ENCODE data around the gene FUT8. TPM values are rescaled to one million over a fixed set of nuclear protein-coding genes. Genes with fewer than 3 reads are reported as not detected.
A peak's percentile ranks its signal among the peaks of the same experiment; 100 is the strongest.
"Not testable (repeated sequence)": the region's sequence is repeated elsewhere in the genome, so short reads cannot be mapped to it uniquely, and the experiment has no call there.

FUT8 gene
- total RNA-seq, 2 donors from 2014 or later = 56.6 to 98.8 TPM

DNA sequence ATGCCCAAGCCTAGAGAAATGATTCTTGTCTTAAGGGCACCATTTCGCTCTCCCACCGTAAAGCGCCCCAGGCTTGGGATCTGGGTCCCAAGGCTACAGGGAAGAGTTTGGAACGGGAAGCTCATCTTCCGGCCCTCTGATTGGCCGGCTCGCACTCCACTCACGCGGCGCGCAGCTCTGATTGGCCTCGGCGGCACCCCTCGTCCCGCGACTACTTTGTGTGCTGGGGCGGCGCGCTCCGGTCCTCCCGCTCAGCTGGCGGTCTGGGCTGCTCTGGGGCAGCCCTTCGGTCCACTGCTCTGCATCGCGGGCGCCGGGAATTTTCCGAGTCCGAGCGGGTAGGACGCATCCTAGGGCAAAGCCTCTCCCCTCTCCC, 886 bp upstream of the FUT8 start:
- Mint-ChIP-seq H3K36me3 (peaks cover 2 to 4% of the 10 kb centered on the region in 2 donors), H3K27ac (peak overlapping the region; percentile 81 to 98), H3K9me3 (no peaks in the 10 kb centered on the region)
- ATAC-seq (peak; percentile 67 to 78), DNase-seq (ENCODE audit: low spot score in 2 of 2) (peak; percentile 77 to 86)

DNA sequence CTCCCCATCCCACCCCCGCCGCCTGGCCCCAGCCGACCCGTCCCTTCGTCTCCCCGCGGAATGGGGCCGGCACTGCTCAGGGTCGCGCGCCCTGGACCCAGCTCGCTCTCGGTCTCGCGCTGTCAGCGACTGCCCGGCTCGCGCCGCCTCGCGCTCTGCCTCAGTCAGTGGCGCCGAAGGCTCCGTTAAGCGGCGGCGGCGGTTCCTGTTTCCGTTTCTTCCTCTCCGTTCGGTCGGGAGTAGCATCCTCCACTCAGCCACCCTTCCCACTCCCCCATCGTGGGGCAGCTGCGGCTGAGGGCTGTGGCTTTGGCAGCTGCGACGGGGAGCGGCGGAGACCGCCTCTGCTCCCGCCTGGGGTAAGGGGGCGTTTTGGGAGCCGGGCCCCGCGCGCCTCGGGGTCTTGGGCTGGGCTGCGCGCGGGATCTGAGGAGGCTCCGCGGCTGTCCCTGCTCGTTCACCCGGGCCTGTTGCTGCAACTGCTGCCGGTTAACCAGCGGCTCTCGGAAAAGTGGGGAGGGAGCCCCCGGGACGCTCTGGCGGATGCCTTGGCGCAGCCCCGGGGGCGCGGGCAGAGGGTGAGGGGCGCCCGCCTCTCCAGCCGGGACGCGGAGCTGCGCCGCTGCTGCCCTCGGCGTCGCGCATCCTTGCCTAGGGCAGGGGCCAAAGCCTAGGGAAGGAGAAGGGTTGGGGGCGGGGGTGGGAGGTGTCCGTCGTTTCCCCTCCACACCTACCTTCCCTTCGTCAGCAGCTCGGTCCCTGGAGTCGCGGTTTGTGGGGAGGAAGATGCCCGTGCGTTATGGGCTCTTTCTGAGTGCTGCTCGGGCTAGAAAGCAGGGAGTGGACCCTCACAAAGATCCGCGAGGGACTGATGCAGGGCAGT, 567 bp downstream of the FUT8 start:
- DNase-seq (ENCODE audit: low spot score in 2 of 2) (peak; percentile 57 to 65), ATAC-seq (peak; percentile 64 to 66)
- no peaks in the 10 kb centered on the region for H3K9me3 Mint-ChIP-seq
- peaks cover 0 to 4% of the 10 kb centered on the region in 2 donors for H3K36me3 Mint-ChIP-seq
- H3K27ac Mint-ChIP-seq = peak overlapping the region; percentile 68 to 81

DNA sequence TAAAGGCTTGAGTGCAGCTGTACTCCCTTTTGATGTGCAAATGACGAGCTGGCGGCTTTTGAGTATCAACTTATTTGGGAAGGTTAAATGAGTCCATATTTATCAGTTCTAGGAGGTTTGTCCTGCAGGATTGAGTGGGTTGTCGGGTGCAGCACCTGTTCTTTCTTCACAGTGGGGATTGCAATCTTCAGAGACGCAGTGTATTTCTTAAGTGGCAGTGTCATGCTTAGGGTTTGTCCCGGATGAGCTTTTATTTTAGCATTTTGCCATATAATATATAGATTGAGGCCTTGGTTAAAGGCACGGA, 1.2 kb downstream of the FUT8 start:
- no peak for ATAC-seq
- H3K27ac Mint-ChIP-seq = peak overlapping the region in 1 of 2 donors; percentile 81
- H3K9me3 Mint-ChIP-seq = no peaks in the 10 kb centered on the region
- peaks cover 0 to 4% of the 10 kb centered on the region in 2 donors for H3K36me3 Mint-ChIP-seq
- no peak for DNase-seq (ENCODE audit: low spot score in 2 of 2)

DNA sequence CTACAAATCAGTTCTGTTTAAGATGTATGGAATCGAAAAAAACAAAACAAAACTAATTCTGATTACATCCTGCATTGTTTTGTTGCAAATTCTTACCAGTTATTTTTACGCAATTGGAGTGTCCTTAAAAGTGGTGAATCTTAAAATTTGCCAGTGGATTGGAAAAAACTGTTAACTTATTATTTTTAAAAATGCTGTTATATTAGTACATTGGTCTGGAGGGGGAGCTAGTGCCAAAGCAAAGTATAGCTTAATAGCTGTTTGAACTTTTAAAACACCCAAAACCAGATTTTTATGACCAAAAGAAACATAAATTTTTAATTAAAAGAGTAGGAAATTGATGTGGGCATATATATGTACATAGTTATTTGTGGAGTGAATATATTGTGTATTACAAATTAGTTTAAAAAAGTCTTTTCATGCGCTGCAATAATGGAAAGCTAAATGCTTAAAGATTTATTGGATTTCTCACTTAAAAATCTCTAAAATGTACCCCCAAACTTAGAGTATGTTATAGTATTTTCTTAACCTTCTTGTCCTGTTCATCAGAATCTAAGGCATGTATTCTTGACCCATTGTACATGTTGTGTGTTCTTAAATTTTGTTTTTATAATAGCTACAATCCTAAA, 2.5 kb downstream of the FUT8 start:
- DNase-seq (ENCODE audit: low spot score in 2 of 2) = no peak
- H3K36me3 Mint-ChIP-seq = peaks cover 0 to 4% of the 10 kb centered on the region in 2 donors
- H3K9me3 Mint-ChIP-seq = no peaks in the 10 kb centered on the region
- ATAC-seq = no peak
- H3K27ac Mint-ChIP-seq = no peak overlapping the region

DNA sequence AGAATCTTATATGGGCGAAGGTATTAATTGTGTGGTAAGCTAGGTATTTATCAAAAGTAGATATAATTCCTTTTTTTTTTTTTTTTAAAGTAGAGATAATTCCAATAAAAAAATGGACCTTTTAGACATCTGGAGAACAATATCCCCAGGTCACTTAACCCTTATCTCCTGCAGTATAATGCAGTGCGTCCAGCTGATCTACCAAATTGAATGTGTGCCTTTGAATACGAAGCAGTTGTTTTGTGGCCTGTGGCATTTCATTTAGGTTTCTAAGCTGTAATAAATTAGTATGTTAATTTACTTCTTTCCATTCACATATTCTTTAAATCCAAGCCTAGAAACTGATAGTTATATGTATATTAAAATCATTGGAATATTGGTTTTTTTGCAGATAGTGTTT, 3.1 kb downstream of the FUT8 start:
- H3K9me3 Mint-ChIP-seq = no peaks in the 10 kb centered on the region
- H3K27ac Mint-ChIP-seq = no peak overlapping the region
- DNase-seq (ENCODE audit: low spot score in 2 of 2) (no peak), ATAC-seq (no peak)
- peaks cover 0 to 4% of the 10 kb centered on the region in 2 donors for H3K36me3 Mint-ChIP-seq

DNA sequence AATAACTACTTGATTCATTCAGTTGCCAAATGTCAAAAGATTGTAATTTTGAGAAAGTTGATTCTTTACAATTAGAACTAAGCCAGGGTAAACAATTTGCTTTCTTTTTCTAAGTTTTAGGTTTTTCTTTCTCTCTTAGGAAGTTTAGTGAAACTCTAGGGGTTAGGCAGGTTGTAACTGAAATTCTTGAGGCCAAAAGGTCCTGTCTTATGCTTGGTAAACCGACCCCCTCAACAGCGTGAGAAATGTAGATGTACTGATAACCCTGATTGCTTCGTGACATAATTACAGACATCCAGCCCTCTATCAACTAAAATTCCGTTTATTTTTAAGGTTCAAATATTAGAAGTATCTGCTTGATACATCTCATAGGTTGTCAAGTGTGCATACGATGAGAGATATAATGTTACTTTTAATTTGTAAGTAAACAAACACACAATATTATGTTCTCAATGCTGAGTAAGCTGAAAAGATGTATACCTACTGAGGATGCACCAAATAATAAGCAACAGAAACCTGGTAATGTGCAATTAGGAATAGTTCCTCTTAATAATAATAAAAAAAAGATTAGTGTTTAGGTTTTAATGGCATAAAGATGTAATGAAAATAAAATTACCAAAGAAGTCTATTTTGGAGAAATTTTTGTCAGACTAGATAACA, 7.2 kb downstream of the FUT8 start:
- no peak for DNase-seq (ENCODE audit: low spot score in 2 of 2)
- Mint-ChIP-seq H3K27ac (no peak overlapping the region), H3K36me3 (peaks cover 4 to 7% of the 10 kb centered on the region in 2 donors), H3K9me3 (no peaks in the 10 kb centered on the region)
- no peak for ATAC-seq

DNA sequence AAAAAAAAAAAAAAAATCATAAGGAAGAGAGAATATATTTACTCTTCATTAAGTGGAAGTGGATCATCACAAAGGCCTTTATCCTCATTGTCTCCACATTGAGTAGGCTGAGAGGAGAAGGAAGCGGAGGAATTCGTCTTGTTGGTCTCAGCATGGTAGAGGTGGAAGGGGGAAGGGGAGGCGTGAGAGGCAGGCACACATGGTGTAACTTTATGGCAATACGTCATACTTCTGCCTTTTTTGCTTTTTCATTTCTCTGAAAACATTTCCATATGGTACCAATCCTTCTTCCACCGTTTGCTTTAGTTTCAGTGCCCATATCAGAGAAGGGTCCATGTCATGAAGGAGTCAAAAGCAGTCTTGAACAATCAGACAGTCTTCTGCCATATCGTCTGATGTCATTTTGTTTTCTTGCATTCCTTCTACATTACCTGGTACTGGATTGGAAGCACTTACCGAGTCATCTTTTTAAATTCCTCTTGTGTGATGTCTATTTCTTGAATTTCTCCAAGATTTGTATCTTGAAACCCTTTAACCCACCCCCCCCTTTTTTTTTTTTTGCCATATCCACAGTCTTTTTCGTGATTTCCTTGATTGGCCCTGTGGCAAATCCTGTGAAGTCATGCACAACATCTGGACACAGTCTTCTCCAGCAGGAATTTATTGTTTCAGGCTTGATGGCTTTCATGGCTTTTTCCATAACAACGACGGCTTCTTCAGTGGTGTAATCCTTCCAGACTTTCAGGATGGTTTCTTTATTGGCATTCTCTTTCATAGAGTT, 8.9 kb downstream of the FUT8 start:
- no peak overlapping the region for H3K27ac Mint-ChIP-seq
- H3K9me3 Mint-ChIP-seq = no peaks in the 10 kb centered on the region
- ATAC-seq (no peak), DNase-seq (ENCODE audit: low spot score in 2 of 2) (no peak)
- peaks cover 4 to 15% of the 10 kb centered on the region in 2 donors for H3K36me3 Mint-ChIP-seq

DNA sequence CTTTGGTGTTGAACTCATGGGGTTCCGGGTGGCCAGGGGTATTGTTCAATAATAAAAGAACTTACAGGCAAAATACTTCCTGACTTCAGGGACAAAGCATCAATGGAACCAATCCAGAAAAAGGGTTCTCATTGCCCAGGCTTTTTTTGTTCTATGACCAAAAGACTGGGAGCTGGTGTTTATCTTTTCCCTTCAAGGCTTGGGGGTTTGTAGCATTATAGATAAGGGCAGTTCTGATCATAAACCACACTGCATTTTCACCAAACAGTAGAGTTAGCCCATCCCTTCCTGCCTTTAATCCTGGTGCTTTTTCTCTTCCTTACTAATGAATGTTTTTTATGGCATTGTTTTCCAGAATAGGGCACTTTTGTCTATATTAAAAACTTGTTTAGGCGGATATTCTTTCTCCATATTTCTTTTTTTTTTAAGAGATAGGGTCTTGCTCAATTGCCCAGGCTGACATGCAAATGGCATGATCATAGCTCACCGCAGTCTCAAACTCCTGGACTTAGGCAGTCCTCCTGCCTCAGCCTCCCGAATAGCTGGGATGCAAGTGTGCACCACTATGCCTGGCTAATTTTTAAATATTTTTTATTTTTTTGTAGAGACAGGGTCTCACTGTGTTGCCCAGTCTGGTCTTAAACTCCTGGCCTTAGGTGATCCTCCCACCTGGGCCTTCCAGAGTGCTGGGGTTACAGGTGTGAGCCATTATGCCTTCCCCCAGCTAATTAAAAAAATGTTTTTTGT, 9.7 kb downstream of the FUT8 start:
- ATAC-seq = no peak

DNA sequence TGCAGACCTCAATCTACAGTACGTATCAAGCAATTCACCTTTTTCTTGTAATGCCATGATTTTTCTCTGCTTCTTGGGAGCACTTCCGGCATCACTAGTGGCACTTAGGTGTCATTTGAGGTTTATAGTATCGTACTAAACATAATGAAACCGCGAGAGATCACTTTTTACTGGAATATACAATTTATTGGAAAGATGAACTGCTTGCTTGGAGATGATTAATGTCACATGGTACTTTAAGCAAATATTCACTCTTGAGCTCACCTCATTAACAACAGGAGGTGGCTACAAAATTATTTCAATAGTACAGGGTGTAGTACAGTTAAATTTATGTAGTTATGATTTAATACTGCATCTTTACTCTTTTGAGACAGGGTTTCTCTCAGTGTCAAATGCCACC, 11.5 kb downstream of the FUT8 start:
- ATAC-seq = no peak
- Mint-ChIP-seq H3K9me3 (no peaks in the 10 kb centered on the region), H3K36me3 (peaks cover 4 to 24% of the 10 kb centered on the region in 2 donors), H3K27ac (no peak overlapping the region)
- no peak for DNase-seq (ENCODE audit: low spot score in 2 of 2)

More for the DNA sequence above, 9.7 kb downstream of the FUT8 start:
- no peak for DNase-seq (ENCODE audit: low spot score in 2 of 2)
- no peak overlapping the region for H3K27ac Mint-ChIP-seq
- no peaks in the 10 kb centered on the region for H3K9me3 Mint-ChIP-seq
- peaks cover 4 to 24% of the 10 kb centered on the region in 2 donors for H3K36me3 Mint-ChIP-seq

DNA sequence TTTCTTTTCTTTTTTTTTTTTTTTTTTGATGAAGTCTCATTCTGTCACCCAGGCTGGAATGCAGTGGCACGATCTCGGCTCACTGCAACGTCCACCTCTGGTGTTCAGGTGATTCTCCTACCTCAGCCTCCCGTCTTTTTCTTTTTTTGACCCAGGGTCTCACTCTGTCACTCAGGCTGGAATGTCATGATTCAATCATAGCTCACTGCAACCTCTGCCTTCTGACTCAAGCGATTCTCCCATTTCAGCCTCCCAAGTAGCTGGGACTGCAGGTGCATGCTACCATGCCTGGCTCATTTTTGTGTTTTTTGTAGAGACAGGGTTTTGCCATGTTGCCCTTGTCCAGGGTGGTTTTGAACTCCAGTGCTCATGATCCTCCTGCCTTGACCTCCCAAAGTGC, 12.0 kb downstream of the FUT8 start:
- peaks cover 4 to 24% of the 10 kb centered on the region in 2 donors for H3K36me3 Mint-ChIP-seq
- H3K9me3 Mint-ChIP-seq = no peaks in the 10 kb centered on the region
- DNase-seq (ENCODE audit: low spot score in 2 of 2) = no peak

DNA sequence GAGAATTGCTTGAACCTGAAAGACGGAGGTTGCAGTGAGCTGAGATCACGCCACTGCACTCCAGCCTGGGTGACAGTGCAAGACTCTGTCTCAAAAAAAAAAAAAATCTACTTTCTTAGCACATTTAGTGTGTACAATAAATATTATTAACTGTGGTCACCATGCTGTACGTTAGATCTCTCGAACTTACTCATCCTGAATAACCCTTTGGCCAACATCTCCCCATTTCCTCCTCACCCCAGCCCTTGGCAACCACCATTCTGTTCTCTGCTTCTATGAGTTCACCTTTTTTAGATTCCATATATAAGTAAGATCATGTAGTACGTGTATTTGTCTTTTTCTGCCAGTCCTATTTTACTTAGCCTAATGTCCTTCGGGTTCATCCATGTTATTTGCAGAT, 13.4 kb downstream of the FUT8 start:
- Mint-ChIP-seq H3K9me3 (no peaks in the 10 kb centered on the region), H3K27ac (no peak overlapping the region), H3K36me3 (peaks cover 4 to 24% of the 10 kb centered on the region in 2 donors)
- DNase-seq (ENCODE audit: low spot score in 2 of 2) = no peak
- ATAC-seq = no peak

More for the DNA sequence above, 12.0 kb downstream of the FUT8 start:
- peak overlapping the region in 1 of 2 donors; percentile 32 for H3K27ac Mint-ChIP-seq
- ATAC-seq = no peak

DNA sequence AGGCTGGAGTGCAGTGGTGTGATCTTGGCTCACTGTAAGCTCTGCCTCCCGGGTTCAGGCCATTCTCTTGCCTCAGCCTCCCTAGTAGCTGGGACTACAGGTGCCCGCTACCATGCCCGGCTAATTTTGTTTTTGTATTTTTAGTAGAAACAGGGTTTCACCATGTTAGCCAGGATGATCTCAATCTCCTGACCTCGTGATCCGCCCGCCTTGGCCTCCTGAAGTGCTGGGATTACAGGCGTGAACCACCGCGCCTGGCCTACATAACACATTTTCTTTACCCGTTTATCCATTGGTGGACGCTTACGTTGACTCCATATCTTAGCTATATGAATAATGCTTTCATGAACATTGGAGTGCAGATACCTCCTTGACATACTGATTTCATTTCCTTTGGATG, 14.4 kb downstream of the FUT8 start:
- H3K27ac Mint-ChIP-seq; ATAC-seq; DNase-seq (ENCODE audit: low spot score in 2 of 2); H3K9me3 Mint-ChIP-seq: not testable (repeated sequence)
- H3K36me3 Mint-ChIP-seq = peaks cover 4 to 24% of the 10 kb centered on the region in 2 donors

DNA sequence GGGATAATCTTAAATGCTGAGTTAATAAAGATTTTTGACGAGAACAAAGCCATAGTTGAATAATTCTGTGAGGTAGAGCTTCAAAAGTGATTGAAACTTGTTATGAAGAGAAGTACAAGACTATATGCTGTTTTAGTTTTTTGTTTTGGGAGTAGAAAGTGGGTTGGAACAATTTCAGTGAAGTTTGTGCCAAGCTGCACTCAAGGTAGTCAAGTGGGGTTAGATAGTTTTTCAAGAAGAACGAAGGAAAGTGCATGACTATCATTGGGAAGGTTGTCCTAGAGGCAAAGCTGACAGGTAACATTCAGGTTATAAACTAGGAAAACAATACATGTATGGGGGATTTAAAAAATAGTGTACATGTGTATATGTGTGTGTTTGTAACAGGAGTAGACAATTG, 16.2 kb downstream of the FUT8 start:
- no peak overlapping the region for H3K27ac Mint-ChIP-seq
- ATAC-seq = no peak

DNA sequence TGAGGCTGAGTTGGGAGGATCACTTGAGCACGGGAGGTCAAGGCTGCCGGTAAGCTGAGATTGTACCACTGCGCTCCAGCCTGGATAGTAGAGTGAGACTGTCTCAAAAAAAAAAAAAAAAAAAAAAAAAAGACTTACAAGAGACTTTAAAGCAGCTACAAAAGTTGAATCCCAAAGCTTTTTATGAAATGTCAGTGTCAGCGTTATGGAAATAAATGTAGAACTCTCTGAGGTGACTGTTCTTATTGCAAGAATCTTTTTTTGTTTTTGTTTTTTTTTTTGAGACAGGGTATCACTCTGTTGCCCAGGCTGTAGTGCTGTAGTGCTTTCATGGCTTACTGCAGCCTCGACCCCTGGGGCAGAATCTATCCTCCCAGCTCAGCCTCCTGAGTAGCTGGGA, 17.2 kb downstream of the FUT8 start:
- DNase-seq (ENCODE audit: low spot score in 2 of 2) (no peak), ATAC-seq (no peak)
- Mint-ChIP-seq H3K36me3 (peaks cover 0 to 47% of the 10 kb centered on the region in 2 donors), H3K9me3 (peaks cover under 1% of the 10 kb centered on the region in 2 donors), H3K27ac (no peak overlapping the region)

More for the DNA sequence above, 16.2 kb downstream of the FUT8 start:
- Mint-ChIP-seq H3K36me3 (peaks cover 2 to 37% of the 10 kb centered on the region in 2 donors), H3K9me3 (no peaks in the 10 kb centered on the region)
- DNase-seq (ENCODE audit: low spot score in 2 of 2) = no peak

DNA sequence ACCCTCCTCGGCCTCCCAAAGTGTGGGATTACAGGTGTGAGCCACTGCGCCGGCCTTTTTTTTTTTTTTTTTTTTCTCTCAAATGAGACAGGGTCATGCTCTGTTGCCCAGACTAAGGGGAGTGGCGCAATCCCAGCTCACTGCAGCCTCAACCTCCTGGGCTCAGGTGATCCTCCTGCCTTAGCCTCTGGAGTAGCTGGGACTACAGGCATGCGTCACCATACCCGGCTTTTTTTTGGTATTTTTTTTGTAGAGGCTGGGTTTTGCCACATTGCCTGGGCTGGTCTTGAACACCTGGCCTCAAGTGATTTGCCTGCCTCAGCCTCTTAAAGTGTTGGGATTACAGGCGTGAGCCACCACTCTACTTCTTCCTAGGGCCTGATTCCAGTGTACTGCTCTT, 18.7 kb downstream of the FUT8 start:
- Mint-ChIP-seq H3K36me3 (peaks cover 0 to 56% of the 10 kb centered on the region in 2 donors), H3K9me3 (peaks cover 3 to 4% of the 10 kb centered on the region in 2 donors), H3K27ac (peak overlapping the region in 1 of 2 donors; percentile 73)
- DNase-seq (ENCODE audit: low spot score in 2 of 2) (no peak), ATAC-seq (no peak)

DNA sequence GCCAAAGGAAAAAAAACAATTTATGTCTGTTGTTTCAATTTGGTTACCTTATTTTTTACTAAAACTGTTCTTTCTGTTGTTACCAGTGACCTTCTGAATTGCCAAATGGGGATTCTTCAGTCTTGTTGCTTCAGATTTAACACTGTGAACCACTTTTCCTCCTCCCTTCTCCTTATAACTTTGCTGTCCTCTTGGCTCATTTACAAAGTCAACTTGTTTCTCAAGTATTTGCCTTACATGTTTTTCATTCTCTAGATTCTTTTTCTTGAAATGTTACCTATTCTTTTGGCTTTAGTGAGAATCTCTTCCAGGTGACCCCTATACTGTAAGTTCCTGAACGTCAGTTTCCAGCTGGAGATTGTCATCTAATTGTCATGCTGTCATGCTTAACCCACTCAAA, 19.4 kb downstream of the FUT8 start:
- peak overlapping the region in 1 of 2 donors; percentile 52 for H3K27ac Mint-ChIP-seq
- peaks cover 3 to 4% of the 10 kb centered on the region in 2 donors for H3K9me3 Mint-ChIP-seq
- ATAC-seq (no peak), DNase-seq (ENCODE audit: low spot score in 2 of 2) (no peak)
- H3K36me3 Mint-ChIP-seq = peaks cover 0 to 49% of the 10 kb centered on the region in 2 donors
